Dendritic cell treated with granulocyte-macrophage colony-stimulating factor and Interleukin-4, amounts not matched to agents 40 ng/mL and 50 ng/mL, for 4 days (primary cell): ENCODE results near the gene CDK2.
"Not testable (repeated sequence)": the region's sequence is repeated elsewhere in the genome, so short reads cannot be mapped to it uniquely, and the experiment has no call there.

Source experiments
- H3K27ac Mint-ChIP-seq: one replicate; pipeline ENCODE4 v1.8.0; 2022; ENCODE audit warnings: mild to moderate bottlenecking, mixed read lengths
- H3K27me3 Mint-ChIP-seq: one replicate; pipeline ENCODE4 v1.8.0; 2022; ENCODE audit warnings: mild to moderate bottlenecking, mixed read lengths
- H3K36me3 Mint-ChIP-seq: one replicate; pipeline ENCODE4 v1.8.0; 2022; ENCODE audit warnings: low read depth, mixed read lengths
- H3K4me1 Mint-ChIP-seq: one replicate; pipeline ENCODE4 v1.8.0; 2022; ENCODE audit warnings: low read depth, mixed read lengths
- H3K4me3 Mint-ChIP-seq: one replicate; pipeline ENCODE4 v1.8.0; 2022; ENCODE audit warnings: mild to moderate bottlenecking, moderate library complexity, mixed read lengths
- H3K9me3 Mint-ChIP-seq: one replicate; pipeline ENCODE4 v1.8.0; 2022; ENCODE audit warnings: mixed read lengths
- intact Hi-C: fragments of 100-400 bp; cut with micrococcal nuclease; formaldehyde crosslinking; loops from one replicate; pipeline ENCODE4 v1.15.0; 2022

CDK2 gene

DNA sequence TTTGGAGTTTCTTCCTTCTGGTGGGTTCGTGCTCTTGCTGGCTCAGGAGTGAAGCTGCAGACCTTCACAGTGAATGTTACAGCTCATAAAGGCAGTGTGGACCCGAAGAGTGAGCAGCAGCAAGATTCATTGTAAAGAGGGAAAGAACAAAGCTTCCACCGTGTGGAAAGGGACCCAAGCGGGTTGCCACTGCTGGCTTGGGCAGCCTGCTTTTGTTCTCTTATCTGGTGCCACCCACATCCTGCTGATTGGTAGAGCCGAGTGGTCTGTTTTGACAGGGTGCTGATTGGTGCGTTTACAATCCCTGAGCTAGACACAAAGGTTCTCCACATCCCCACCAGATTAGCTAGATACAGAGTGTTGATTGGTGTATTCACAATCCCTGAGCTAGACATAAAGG, 32.9 kb downstream of the CDK2 start:
- H3K4me1 Mint-ChIP-seq, result peaks cover 59% of the 10 kb centered on the region
- H3K36me3 Mint-ChIP-seq, result peaks cover 78% of the 10 kb centered on the region
- not testable (repeated sequence) for H3K27me3 Mint-ChIP-seq, H3K9me3 Mint-ChIP-seq, H3K4me3 Mint-ChIP-seq
- peak overlapping the region; percentile 53 for H3K27ac Mint-ChIP-seq
- intact Hi-C loops, result loop anchor here (10.0 kb wide), 1 partner anchor 105 kb away; the partner anchor contains the start of gene PA2G4

GRCh38 chr12:55999999-56000540, 33.4 kb downstream of the CDK2 start:
- H3K9me3 Mint-ChIP-seq, H3K27me3 Mint-ChIP-seq, H3K27ac Mint-ChIP-seq, H3K4me3 Mint-ChIP-seq: not testable (repeated sequence)
- Mint-ChIP-seq H3K4me1 (peaks cover 64% of the 10 kb centered on the region), H3K36me3 (peaks cover 78% of the 10 kb centered on the region)
- intact Hi-C loops, result loop anchor here (10.0 kb wide), 1 partner anchor 105 kb away; the partner anchor contains the start of gene PA2G4

DNA sequence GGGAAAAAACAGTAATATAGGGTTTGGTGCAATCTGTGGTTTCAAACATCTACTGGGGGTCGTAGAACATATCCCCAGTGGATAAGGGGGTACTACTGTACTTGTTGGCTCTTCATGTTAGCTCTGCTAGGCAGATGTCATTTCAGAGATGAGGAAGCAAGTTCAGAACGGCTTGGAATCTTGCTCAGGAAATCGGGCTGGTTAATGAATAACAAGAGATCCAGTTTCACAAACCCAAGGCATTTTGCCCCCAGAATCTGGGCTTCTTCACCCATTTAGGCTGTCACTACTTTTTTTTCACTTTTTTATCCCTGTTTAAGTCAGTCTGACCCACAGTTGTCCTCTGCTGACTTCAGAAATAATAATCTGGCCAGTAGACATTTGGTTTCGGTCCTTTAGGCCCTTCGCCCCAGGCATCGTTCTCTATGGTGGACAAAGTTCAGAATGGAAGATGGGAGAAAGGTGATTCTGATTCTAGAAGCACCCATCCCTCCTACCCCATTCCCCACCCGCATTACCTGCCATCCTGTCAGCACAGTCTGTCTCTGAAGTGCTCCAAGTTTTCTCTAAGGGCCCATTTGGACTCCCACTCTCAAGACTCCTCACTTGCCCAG, 35.0 kb downstream of the CDK2 start:
- Mint-ChIP-seq H3K9me3 (no peaks in the 10 kb centered on the region), H3K4me3 (no peak overlapping the region), H3K27me3 (no peaks in the 10 kb centered on the region), H3K4me1 (peaks cover 76% of the 10 kb centered on the region), H3K27ac (peak overlapping the region; percentile 81), H3K36me3 (peaks cover 76% of the 10 kb centered on the region)
- intact Hi-C loops, result no loop called here

DNA sequence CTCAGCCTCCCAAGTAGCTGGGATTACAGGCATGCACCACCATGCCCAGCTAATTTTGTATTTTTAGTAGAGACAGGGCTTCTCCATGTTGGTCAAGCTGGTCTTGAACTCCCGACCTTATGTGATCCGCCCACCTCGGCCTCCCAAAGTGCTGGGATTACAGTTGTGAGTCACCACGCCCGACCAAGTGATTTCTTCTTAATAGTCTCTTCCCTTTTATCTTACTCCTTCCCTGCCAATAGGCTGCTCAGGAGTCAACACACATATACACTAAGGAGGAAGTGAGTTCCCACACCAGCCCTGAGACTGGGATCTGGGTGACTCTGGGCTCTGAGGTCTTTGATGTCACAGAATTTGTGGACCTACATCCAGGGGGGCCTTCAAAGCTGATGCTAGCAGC, 36.7 kb downstream of the CDK2 start:
- Mint-ChIP-seq H3K4me1 (peaks cover 79% of the 10 kb centered on the region), H3K4me3 (peak overlapping the region; percentile 30), H3K27ac (peak overlapping the region; percentile 81), H3K36me3 (peaks cover 75% of the 10 kb centered on the region)
- H3K9me3 Mint-ChIP-seq, intact Hi-C loops, H3K27me3 Mint-ChIP-seq: not testable (repeated sequence)

DNA sequence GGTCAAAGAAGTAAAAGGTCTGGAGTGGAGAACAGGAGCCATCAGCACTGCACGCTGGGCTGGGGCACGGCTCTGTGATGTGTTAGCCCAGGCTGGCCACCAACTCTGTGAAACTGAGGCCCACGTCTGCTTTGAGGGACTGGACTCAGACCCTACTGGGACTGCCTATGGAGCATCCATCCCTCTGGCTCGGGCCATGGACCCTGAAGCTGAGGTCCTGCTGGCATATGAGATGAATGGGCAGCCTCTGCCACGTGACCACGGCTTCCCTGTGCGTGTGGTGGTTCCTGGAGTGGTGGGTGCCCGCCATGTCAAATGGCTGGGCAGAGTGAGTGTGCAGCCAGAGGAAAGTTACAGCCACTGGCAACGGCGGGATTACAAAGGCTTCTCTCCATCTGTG, 37.6 kb downstream of the CDK2 start:
- peak overlapping the region; percentile 81 for H3K27ac Mint-ChIP-seq
- peaks cover 77% of the 10 kb centered on the region for H3K4me1 Mint-ChIP-seq
- H3K9me3 Mint-ChIP-seq, result no peaks in the 10 kb centered on the region
- intact Hi-C loops, result no loop called here
- H3K27me3 Mint-ChIP-seq, result no peaks in the 10 kb centered on the region
- no peak overlapping the region for H3K4me3 Mint-ChIP-seq
- peaks cover 73% of the 10 kb centered on the region for H3K36me3 Mint-ChIP-seq

- peaks cover 53% of the 10 kb centered on the region for H3K36me3 Mint-ChIP-seq
- intact Hi-C loops, result no loop called here
- peaks cover 52% of the 10 kb centered on the region for H3K4me1 Mint-ChIP-seq
- no peaks in the 10 kb centered on the region for H3K27me3 Mint-ChIP-seq
- H3K9me3 Mint-ChIP-seq, result no peaks in the 10 kb centered on the region
- peak overlapping the region; percentile 78 for H3K27ac Mint-ChIP-seq
- H3K4me3 Mint-ChIP-seq, result peak overlapping the region; percentile 84
Measured at GRCh38 chr12:56007564-56008559, 41.2 kb downstream of the CDK2 start.

- Mint-ChIP-seq H3K4me3 (no peak overlapping the region), H3K27me3 (no peaks in the 10 kb centered on the region), H3K4me1 (peaks cover 37% of the 10 kb centered on the region), H3K36me3 (peaks cover 30% of the 10 kb centered on the region), H3K27ac (no peak overlapping the region), H3K9me3 (no peaks in the 10 kb centered on the region)
- intact Hi-C loops, result no loop called here
Measured at GRCh38 chr12:56010111-56010570, 43.5 kb downstream of the CDK2 start.

- Mint-ChIP-seq H3K9me3 (no peaks in the 10 kb centered on the region), H3K4me1 (peaks cover 26% of the 10 kb centered on the region), H3K27me3 (no peaks in the 10 kb centered on the region), H3K36me3 (peaks cover 28% of the 10 kb centered on the region), H3K27ac (no peak overlapping the region), H3K4me3 (no peak overlapping the region)
- intact Hi-C loops, result no loop called here
Measured at GRCh38 chr12:56011509-56012090, 45.0 kb downstream of the CDK2 start.

GRCh38 chr12:56013482-56013881, 46.9 kb downstream of the CDK2 start:
- Mint-ChIP-seq H3K27me3 (no peaks in the 10 kb centered on the region), H3K4me1 (peaks cover 13% of the 10 kb centered on the region), H3K9me3 (no peaks in the 10 kb centered on the region), H3K27ac (no peak overlapping the region), H3K4me3 (no peak overlapping the region), H3K36me3 (peaks cover 27% of the 10 kb centered on the region)
- intact Hi-C loops, result no loop called here

- Mint-ChIP-seq H3K36me3 (peaks cover 22% of the 10 kb centered on the region), H3K4me3 (no peak overlapping the region), H3K27me3 (no peaks in the 10 kb centered on the region), H3K9me3 (no peaks in the 10 kb centered on the region), H3K4me1 (peaks cover 8% of the 10 kb centered on the region), H3K27ac (no peak overlapping the region)
- intact Hi-C loops, result no loop called here
Measured at GRCh38 chr12:56014205-56014604, 47.6 kb downstream of the CDK2 start.

DNA sequence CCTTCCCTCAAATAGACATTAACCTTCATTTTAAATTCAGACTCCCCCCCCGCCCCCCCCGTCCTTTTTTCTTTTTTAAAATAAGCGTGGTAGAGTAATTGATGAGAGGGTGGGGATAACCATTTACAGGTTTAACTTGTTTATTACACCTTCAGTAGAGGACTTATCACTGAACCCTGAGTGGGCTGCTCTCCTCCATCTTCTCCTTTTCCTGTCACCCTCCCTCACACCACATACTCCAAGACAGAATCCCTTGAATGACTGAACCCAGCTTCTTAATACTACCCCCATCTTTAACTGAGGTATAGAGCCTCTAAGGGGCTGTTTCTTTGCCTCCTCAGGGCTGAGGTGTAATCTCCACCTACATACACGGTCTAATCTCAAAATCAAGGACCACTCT, 50.6 kb downstream of the CDK2 start:
- peaks cover 12% of the 10 kb centered on the region for H3K36me3 Mint-ChIP-seq
- intact Hi-C loops, result no loop called here
- H3K9me3 Mint-ChIP-seq, result no peaks in the 10 kb centered on the region
- no peak overlapping the region for H3K27ac Mint-ChIP-seq
- H3K27me3 Mint-ChIP-seq, result no peaks in the 10 kb centered on the region
- H3K4me3 Mint-ChIP-seq, result no peak overlapping the region
- peaks cover 33% of the 10 kb centered on the region for H3K4me1 Mint-ChIP-seq

- no peak overlapping the region for H3K4me3 Mint-ChIP-seq
- H3K9me3 Mint-ChIP-seq, result no peaks in the 10 kb centered on the region
- peaks cover 6% of the 10 kb centered on the region for H3K36me3 Mint-ChIP-seq
- H3K27me3 Mint-ChIP-seq, result no peaks in the 10 kb centered on the region
- intact Hi-C loops, result no loop called here
- H3K4me1 Mint-ChIP-seq, result peaks cover 42% of the 10 kb centered on the region
- H3K27ac Mint-ChIP-seq, result no peak overlapping the region
Measured at GRCh38 chr12:56018356-56018755, 51.7 kb downstream of the CDK2 start.

GRCh38 chr12:56020423-56021184, 54.0 kb downstream of the CDK2 start, which contains the start of gene IKZF4:
Gene IKZF4 (plus strand): TSS chr12:56021043. CDS start chr12:56021494, 451 bp downstream.
- intact Hi-C loops, result no loop called here

More at GRCh38 chr12:56020423-56021184, 54.0 kb downstream of the CDK2 start, which contains the start of gene IKZF4:
- Mint-ChIP-seq H3K4me3 (peak within 1 kb of the TSS; percentile 70), H3K27me3 (no peaks in the 10 kb centered on the region), H3K36me3 (peaks cover 16% of the 10 kb centered on the region), H3K4me1 (peaks cover 44% of the 10 kb centered on the region), H3K9me3 (no peaks in the 10 kb centered on the region), H3K27ac (peak within 1 kb of the TSS; percentile 76)
